ENCODE results near the gene OCA2.

Gene OCA2

DNA sequence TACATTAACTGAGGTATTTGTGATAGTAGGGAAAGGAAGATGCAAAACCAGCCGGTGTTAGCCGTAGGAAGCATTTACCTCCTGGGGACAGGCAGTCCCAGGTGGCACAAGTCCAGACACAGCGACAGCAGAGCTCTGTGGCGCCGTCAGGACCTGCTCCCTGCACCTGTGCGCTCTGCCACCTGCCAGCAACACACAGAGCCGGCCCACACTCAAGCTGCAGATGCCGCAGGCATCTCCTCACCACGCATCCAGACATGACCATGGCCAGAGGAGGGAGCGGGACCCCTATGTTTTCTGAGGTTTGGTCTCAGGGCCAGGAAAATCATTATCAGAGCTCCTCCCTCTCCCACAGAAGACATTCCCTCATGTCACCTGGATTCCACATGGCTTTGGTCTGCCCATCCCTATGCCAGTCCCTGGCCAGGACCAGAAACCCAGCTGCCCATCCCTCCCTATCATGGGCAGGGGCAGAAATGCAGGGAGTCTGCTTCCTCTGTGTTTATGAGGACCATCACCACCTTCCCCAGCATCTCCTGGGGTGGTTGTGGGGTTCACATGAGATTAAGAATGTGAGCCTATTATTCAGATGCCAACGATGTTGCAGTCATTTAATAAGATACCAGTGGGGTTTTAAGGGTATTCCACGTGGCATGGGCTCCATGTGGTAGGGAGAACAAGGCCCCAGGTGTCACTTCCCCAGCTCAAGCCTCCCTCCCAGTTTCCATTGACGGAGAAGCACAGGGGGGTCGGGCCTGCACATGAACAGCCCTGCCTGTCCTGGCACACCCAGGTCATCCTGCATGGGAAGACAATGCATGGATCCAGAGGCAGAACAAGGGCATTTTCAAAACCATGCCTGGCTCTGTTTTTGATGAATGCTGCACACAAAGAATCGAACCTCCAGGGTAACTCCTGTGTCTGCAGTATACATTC is 251.1 kb downstream of the OCA2 start:
- no peak for DNase-seq (ENCODE audit: low read depth)

- DNase-seq (ENCODE audit: low read depth) = no peak
Observed at GRCh38 chr15:27846722-27847395, 252.3 kb downstream of the OCA2 start.

DNA sequence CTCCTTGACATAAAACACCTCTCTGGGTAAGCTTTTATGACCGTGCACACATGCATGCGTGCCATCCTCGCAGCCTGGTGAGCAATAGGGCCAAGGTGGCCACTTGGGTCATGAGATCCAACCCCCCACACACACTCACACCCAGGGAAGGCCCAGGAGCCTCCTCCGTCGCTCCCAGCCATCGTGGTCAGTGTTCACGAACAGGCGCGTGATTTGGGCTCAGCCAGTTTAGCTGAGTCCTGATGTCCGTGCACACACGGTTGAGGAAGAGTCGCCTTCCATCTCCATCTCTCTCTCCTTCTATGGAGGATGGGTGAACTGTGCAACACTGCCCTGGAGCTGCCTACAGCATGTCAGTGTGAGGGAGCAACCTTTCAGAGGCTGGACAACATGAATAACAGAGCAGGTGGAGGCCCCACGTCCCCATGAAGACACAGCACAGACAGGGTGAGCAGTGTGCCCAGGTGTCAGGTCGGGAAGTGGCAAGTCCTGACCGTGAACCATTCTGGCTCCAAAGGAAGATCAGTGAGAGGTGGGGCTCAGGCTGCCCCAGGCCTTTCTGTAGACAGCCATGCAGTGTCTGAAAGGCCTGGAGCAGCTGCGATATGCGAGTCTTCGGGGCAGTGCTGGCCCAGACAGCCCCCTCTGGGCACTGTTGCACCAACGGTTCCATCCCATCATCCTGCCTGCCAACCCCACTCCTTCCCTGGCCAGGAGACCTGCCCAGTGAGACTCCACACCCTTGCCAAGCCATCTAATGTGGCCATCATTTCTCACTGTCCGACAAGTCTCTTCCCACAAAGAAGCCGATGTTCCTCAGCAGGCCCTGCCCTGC is 253.4 kb downstream of the OCA2 start:
- no peak for DNase-seq (ENCODE audit: low read depth)

GRCh38 chr15:27844018-27844666 is 255.0 kb downstream of the OCA2 start:
- DNase-seq (ENCODE audit: low read depth) = peak; percentile 65

DNA sequence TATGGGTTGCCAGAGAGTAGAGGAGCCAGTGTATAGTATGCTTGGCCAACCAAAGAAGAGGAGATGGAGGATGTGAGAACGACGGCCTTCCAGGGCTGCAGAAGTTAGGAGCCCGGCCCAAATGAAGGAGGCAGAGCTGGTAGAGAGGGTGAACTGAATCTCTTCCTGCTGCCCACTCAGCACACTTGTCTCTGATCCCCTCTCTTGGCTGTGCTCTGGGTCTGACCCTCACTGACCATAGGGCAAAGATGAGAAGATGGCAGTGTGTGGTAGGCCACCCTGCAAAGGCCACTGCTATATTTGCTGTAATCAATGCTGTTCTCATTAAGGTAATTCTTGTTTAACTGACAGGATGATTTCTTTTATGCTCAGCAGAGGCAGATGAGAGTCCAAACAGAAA is 256.0 kb downstream of the OCA2 start:
- no peak for DNase-seq (ENCODE audit: low read depth)

DNA sequence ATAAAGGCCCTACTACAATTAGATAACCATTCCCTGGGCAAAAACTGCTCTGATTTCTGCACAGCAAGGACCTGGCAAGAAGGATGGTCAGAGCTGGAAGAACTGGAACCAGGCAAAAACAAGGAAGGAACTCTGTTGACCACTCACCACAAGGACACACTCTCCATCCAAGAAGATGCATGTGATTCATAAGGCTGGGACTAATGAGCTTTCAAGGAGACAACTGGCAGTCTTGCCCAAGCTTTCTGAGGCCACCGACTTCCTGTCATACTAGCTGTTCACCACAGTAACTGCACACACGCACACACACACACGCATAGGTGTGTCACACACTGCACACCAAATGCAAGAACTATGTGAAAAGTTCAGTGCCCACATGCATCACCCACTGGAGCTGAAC is 256.6 kb downstream of the OCA2 start:
- DNase-seq (ENCODE audit: low read depth) = no peak

- no peak for DNase-seq (ENCODE audit: low read depth)
Observed at GRCh38 chr15:27835233-27835939, 263.7 kb downstream of the OCA2 start.

DNA sequence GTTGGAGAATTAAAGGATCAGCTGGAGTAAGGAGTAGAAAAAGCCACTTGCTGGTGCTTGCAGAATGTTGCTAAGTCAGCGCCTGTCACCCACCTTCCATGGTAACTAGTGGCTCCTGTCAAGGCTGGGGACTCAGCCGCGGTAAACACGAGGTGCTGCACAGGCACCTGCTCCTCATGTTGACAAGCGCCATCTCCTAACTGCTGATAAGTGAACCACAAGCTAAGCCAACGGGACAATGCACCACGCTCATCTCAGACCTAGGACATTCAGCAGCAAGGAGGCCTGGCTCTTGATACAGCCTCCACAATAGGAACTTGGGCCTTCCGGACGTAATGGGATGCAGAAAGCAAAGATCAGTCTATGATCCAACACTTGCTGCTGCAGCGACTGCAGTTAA is 264.4 kb downstream of the OCA2 start:
- no peak for DNase-seq (ENCODE audit: low read depth)

DNA sequence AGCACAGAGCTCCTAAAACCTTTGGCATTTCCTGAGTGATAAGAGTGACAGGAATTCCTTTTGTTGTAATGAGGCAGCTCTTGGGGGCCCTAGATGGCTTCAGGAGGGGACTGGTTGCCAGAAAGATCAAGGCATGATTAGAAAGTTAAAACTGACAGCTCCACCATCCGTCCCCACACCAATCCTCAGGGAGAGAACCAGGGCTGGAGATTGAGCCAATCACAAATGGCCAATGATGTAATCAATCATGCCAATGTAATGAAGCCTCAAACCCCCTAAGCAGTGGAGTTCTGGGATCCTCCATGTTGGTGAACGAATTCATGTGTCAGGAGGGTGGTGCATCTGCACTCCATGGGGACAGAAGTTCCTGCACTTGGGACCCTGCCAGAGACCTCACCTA is 265.1 kb downstream of the OCA2 start:
- DNase-seq (ENCODE audit: low read depth) = no peak

- DNase-seq (ENCODE audit: low read depth) = no peak
Observed at GRCh38 chr15:27833178-27833577, 265.9 kb downstream of the OCA2 start.

DNA sequence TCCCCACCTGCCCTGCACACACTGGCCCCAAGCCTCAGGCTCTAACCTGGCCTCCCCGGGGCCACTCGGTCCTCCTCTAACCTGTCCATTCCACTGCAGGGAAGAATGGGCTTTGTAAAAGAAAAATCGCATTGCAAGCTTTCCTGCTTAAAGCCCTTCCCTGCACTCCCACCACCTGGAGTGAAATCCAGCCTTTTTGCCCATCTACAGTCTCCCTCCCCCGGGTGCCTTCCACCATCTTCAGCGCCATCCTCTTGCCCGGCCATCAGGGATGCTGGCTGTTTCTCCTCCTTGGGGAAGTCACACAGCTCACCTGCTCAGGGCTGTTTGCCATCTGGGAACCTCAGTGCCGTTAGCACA is 266.9 kb downstream of the OCA2 start:
- DNase-seq (ENCODE audit: low read depth) = no peak

- no peak for DNase-seq (ENCODE audit: low read depth)
Observed at GRCh38 chr15:27831384-27832236, 267.5 kb downstream of the OCA2 start.

- no peak for DNase-seq (ENCODE audit: low read depth)
Observed at GRCh38 chr15:27828746-27829145, 270.4 kb downstream of the OCA2 start.

GRCh38 chr15:27826902-27827714 is 272.0 kb downstream of the OCA2 start:
- DNase-seq (ENCODE audit: low read depth) = peak; percentile 26

DNA sequence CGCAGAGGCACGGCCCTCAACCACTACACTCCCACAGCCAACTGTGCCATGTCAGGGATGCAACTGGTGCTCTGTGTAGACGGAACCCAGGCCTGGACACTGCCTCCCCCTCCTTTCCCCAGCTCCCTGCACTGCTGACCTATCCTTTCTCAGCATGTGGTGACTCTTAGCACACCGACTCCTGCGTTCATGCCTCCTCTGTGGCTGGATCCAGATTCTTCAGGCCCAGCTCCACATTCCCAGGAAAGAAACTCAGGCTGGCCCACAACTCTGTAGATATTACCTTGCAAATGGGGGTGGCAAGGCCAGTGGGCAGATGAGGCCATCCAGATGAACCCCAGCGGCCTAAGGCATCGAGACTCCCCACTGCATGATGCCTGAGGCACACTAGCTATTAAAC is 272.7 kb downstream of the OCA2 start:
- DNase-seq (ENCODE audit: low read depth) = no peak

DNA sequence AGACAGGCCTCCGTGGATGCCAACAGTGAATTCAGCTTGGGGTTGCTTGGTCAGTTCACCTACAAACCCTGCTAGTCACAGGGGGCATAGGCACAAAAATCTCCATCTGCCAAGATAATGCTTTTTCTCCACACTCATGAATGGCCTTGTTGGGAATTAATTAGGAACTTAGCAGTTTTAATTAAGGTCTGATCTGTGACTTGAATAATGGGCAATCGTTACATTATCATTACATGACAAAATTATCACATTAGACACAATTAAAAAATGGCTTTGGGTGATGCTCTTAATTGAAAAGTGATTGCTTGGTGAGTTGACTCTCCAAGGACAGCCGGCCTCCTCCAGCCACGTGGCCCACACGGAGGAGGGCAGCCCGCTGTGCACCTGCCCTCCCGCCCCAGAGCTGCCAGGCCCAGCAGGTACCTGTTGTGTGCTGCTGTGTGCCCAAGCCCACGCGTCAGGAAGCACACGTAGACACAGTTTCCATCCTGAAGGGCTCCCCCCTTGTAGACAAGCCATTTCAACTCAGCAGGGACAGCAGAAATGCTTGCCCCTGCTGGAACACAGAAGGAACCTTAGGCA is 274.2 kb downstream of the OCA2 start:
- no peak for DNase-seq (ENCODE audit: low read depth)

DNA sequence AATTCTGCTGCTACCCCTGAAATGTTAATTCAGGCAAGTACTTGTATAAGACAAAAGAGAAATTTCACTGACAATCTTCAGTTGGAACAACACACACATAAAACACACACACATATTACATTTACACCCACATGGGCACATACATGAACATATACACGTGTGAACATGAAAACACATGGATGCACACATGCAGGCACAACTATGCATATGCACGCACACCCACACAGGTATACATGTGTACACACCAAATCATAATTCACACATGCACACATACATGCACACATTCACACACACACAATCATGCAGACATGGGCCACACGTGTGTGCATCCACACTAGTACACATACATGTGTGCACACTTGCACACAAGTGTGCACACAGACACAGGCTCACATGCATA is 277.8 kb downstream of the OCA2 start:
- DNase-seq (ENCODE audit: low read depth) = no peak

DNA sequence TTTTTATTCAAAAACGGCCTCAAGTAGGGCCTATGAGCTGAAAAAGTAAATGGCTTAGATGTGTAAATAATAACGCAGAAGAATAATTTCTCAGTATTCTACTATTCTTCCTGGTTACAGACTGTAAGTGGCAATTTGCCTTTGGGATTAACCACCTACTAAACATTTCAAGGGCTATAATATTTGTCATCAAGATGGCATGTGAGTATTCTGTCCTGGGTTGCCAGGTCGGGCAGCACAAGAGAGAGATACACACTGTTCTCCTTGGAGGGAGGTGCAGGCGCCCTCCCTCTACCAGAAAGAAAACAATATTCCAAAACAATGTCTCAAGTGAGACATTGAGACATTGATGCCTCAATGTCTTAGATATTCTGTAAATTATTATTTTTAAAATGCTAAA is 278.4 kb downstream of the OCA2 start:
- DNase-seq (ENCODE audit: low read depth) = no peak

GRCh38 chr15:27820232-27820631 is 278.9 kb downstream of the OCA2 start:
- peak; percentile 22 for DNase-seq (ENCODE audit: low read depth)

Data from non-pigmented ciliary epithelial cell (primary cell).